Measurements from ENCODE around the gene AFF3.

- no peak for TF ChIP-seq CTCF (IDR thresholded peaks at IDR 0.05; ENCODE audit: low read length)
- no peak for TF ChIP-seq EZH2phosphoT487 (IDR thresholded peaks at IDR 0.05; ENCODE audit: low read length)
Observed at GRCh38 chr2:100141906-100142305, 484 bp downstream of the AFF3 start.
